HUES48 (cell line): ENCODE data around the gene DAZAP1.

Experiments
- H3K27ac ChIP-seq: one replicate; pipeline ENCODE4 v1.7.0; 2013; ENCODE audit warnings: low read depth, low read length, inconsistent platforms
- H3K27me3 ChIP-seq: 2 replicates; pipeline ENCODE4 v1.6.1; 2013; ENCODE audit warnings: mild to moderate bottlenecking, low read length; ENCODE audit not compliant: control insufficient read depth, insufficient read depth
- H3K36me3 ChIP-seq: 2 replicates; pipeline ENCODE4 v1.6.1; 2013; ENCODE audit warnings: low read length; ENCODE audit not compliant: control insufficient read depth, insufficient read depth
- H3K4me1 ChIP-seq: 2 replicates; pipeline ENCODE4 v1.6.1; 2013; ENCODE audit warnings: mild to moderate bottlenecking, low read length; ENCODE audit not compliant: control insufficient read depth, insufficient read depth
- H3K4me3 ChIP-seq: 2 replicates; pipeline ENCODE4 v1.5.1; 2013; ENCODE audit warnings: mild to moderate bottlenecking, low read depth, low read length
- H3K9ac ChIP-seq: 2 replicates; pipeline ENCODE4 v1.6.1; 2013; ENCODE audit warnings: mild to moderate bottlenecking, low read depth, low read length, moderate library complexity
- H3K9me3 ChIP-seq: 2 replicates; pipeline ENCODE4 v1.6.1; 2013; ENCODE audit warnings: low read length; ENCODE audit not compliant: control insufficient read depth, insufficient read depth

DAZAP1 gene

GRCh38 chr19:1483979-1484428 lies 76.6 kb downstream of the DAZAP1 start:
- Histone ChIP-seq H3K4me1 (no peaks in the 10 kb centered on the region), H3K27me3 (no peaks in the 10 kb centered on the region), H3K27ac (no peak overlapping the region), H3K4me3 (no peak overlapping the region), H3K36me3 (no peaks in the 10 kb centered on the region), H3K9ac (no peak overlapping the region), H3K9me3 (no peaks in the 10 kb centered on the region)
